Mesendoderm (in vitro differentiated cells): ENCODE results near the gene NAPA.

Source experiments
- DNase-seq: peaks from one replicate; pipeline ENCODE4 v3.0.0; 2013
- H2AK5ac ChIP-seq: 2 replicates; pipeline ENCODE4 v1.6.1; 2013; ENCODE audit warnings: low read length, inconsistent platforms
- H2BK120ac ChIP-seq: 2 replicates; pipeline ENCODE4 v1.6.1; 2013; ENCODE audit warnings: low read depth, mild to moderate bottlenecking, low read length, moderate library complexity, mixed read lengths
- H2BK15ac ChIP-seq: replicated peaks from 2 replicates; pipeline ENCODE4 v1.6.1; 2013; ENCODE audit warnings: low read depth, mild to moderate bottlenecking, moderate library complexity
- H2BK5ac ChIP-seq: 2 replicates; pipeline ENCODE4 v1.6.1; 2013; ENCODE audit warnings: low read length, inconsistent platforms
- H3K18ac ChIP-seq: 2 replicates; pipeline ENCODE4 v1.6.1; 2013; ENCODE audit warnings: mild to moderate bottlenecking, low read length, mixed read lengths
- H3K23ac ChIP-seq: one replicate; pipeline ENCODE4 v1.6.1; 2013; ENCODE audit warnings: low read length
- H3K27ac ChIP-seq: 2 replicates; pipeline ENCODE4 v1.5.1; 2013; ENCODE audit warnings: low read depth, mild to moderate bottlenecking, inconsistent platforms, low read length, moderate library complexity
- H3K27me3 ChIP-seq: 2 replicates; pipeline ENCODE4 v1.6.1; 2013; ENCODE audit warnings: low read length, control low read depth, mild to moderate bottlenecking, inconsistent platforms; ENCODE audit not compliant: insufficient read depth, poor library complexity
- H3K36me3 ChIP-seq: 2 replicates; pipeline ENCODE4 v1.6.1; 2013; ENCODE audit warnings: low read length, inconsistent platforms; ENCODE audit not compliant: control insufficient read depth, insufficient read depth
- H3K4ac ChIP-seq: one replicate; pipeline ENCODE4 v1.6.1; 2013; ENCODE audit warnings: low read depth, mild to moderate bottlenecking, low read length, moderate library complexity
- H3K4me1 ChIP-seq: 2 replicates; pipeline ENCODE4 v1.6.1; 2013; ENCODE audit warnings: low read depth, low read length, inconsistent platforms; ENCODE audit not compliant: control insufficient read depth
- H3K4me2 ChIP-seq: 2 replicates; pipeline ENCODE4 v1.6.1; 2013; ENCODE audit warnings: low read length
- H3K4me3 ChIP-seq: 2 replicates; pipeline ENCODE4 v1.5.1; 2013; ENCODE audit warnings: mild to moderate bottlenecking, low read length
- H3K56ac ChIP-seq: one replicate; pipeline ENCODE4 v1.6.1; 2013; ENCODE audit warnings: low read length
- H3K79me1 ChIP-seq: 2 replicates; pipeline ENCODE4 v1.6.1; 2013; ENCODE audit warnings: low read length, inconsistent platforms
- H3K79me2 ChIP-seq: 2 replicates; pipeline ENCODE4 v1.6.1; 2013; ENCODE audit warnings: mild to moderate bottlenecking, low read length; ENCODE audit not compliant: control insufficient read depth, insufficient read depth
- H3K9ac ChIP-seq: 2 replicates; pipeline ENCODE4 v1.6.1; 2013; ENCODE audit warnings: low read length, inconsistent platforms
- H4K5ac ChIP-seq: one replicate; pipeline ENCODE4 v1.6.1; 2013; ENCODE audit warnings: low read length
- H4K8ac ChIP-seq: one replicate; pipeline ENCODE4 v1.6.1; 2013; ENCODE audit warnings: low read depth, mild to moderate bottlenecking, control low read depth, low read length, moderate library complexity
- WGBS: extraction: QIAGEN DNeasy Blood & Tissue Kit; methylation state at CpG from one replicate; pipeline ENCODE4 v1.1.7; 2013; ENCODE audit warnings: low lambda C conversion rate, missing lambda C conversion rate; ENCODE audit not compliant: insufficient coverage; ENCODE audit errors: extremely low coverage; 5-methylcytosine and 5-hydroxymethylcytosine counted together

The NAPA gene

DNA sequence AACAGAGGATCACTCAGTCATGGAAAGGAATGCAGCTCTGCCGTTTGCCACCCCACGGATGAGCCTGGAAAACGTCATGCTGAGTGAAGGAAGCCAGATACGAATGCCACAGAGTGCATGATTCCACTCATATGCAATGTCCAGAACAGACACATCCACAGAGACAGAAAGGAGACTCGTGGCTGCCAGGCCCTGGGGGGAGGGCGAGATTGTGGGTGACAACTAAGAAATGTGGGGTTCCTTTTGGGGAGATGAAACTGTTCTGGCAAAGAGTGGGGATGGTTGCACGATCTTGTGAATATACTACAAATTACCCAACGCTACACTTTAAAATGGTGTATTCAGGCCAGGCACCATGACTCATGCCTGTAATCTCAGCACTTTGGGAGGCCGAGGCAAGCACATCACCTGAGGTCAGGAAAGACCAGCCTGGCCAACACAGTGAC, 27.2 kb upstream of the NAPA start:
- no peak overlapping the region for H3K9ac ChIP-seq
- DNase-seq = no peak
- no peak overlapping the region for H3K4ac ChIP-seq
- no peak overlapping the region for H3K4me2 ChIP-seq
- no peak overlapping the region for H3K23ac ChIP-seq
- no peak overlapping the region for H3K18ac ChIP-seq
- no peaks in the 10 kb centered on the region for H3K79me2 ChIP-seq
- no peaks in the 10 kb centered on the region for H3K27me3 ChIP-seq
- H3K4me1 ChIP-seq = no peaks in the 10 kb centered on the region
- H2AK5ac ChIP-seq = no peak overlapping the region
- no CpG with 5 or more reads among the region's 9 CpGs for WGBS
- H3K79me1 ChIP-seq = no peaks in the 10 kb centered on the region
- H4K8ac ChIP-seq = no peak overlapping the region
- no peaks in the 10 kb centered on the region for H3K36me3 ChIP-seq
- H4K5ac ChIP-seq = no peak overlapping the region
- H3K56ac ChIP-seq = peak overlapping the region; percentile 34
- no peak overlapping the region for H2BK5ac ChIP-seq
- H3K27ac ChIP-seq = no peak overlapping the region
- H3K4me3 ChIP-seq = no peak overlapping the region
- H2BK15ac ChIP-seq = no peak overlapping the region
- H2BK120ac ChIP-seq = no peak overlapping the region

DNA sequence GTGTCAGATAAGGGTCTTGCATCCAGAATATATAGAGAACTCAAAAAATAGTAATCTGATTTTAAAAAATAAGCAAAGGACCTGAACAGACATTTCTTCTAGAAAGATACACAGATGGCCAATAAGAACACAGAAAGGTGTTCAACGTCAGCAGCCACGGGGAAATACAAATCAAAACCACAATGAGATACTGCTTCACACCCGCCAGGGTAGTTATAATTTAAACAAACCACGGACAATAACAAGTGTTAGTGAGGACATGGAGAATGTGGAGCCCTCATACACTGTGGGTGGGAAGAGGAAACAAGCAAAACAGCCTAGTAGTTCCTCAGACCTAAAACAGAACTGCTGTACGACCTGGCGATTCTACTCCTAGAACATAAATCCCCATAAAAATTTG, 26.7 kb upstream of the NAPA start:
- Histone ChIP-seq H3K27me3 (no peaks in the 10 kb centered on the region), H3K9ac (no peak overlapping the region)

DNA sequence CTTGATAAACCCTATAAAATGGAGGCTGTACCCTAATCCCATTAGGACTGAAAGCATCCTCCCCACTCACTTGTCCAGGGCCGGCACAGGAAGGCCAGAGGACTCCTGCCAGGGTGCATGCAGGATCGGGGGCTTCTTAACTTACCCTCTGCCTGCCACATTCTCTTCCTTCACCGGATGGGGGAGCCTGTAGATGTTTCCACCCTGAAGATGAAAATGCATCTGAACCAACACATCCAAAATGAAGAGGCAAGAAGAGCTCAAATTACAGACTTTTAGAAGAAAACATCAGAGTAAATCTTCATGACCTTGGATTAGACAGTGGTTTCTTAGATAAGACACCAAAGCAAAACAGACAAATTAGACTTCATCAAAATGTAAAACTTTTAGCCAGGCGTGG, 25.9 kb upstream of the NAPA start:
- no peak overlapping the region for H2BK5ac ChIP-seq
- H2BK120ac ChIP-seq = no peak overlapping the region
- no peak overlapping the region for H2AK5ac ChIP-seq
- H2BK15ac ChIP-seq = no peak overlapping the region
- H3K36me3 ChIP-seq = no peaks in the 10 kb centered on the region
- no peaks in the 10 kb centered on the region for H3K79me2 ChIP-seq
- H3K27ac ChIP-seq = no peak overlapping the region
- H3K79me1 ChIP-seq = no peaks in the 10 kb centered on the region
- no peak overlapping the region for H3K18ac ChIP-seq
- WGBS = no CpG with 5 or more reads among the region's 4 CpGs
- no peak overlapping the region for H3K9ac ChIP-seq
- H3K4me1 ChIP-seq = no peaks in the 10 kb centered on the region
- DNase-seq = peak; percentile 64
- no peak overlapping the region for H4K5ac ChIP-seq
- H3K4me2 ChIP-seq = no peak overlapping the region
- H3K4ac ChIP-seq = no peak overlapping the region
- no peak overlapping the region for H4K8ac ChIP-seq
- no peak overlapping the region for H3K23ac ChIP-seq
- no peak overlapping the region for H3K4me3 ChIP-seq
- no peak overlapping the region for H3K56ac ChIP-seq
- H3K27me3 ChIP-seq = no peaks in the 10 kb centered on the region

More for the DNA sequence above, 26.7 kb upstream of the NAPA start:
- no peak overlapping the region for H4K5ac ChIP-seq
- H3K79me1 ChIP-seq = no peaks in the 10 kb centered on the region
- H3K4me2 ChIP-seq = no peak overlapping the region
- no peaks in the 10 kb centered on the region for H3K4me1 ChIP-seq
- H3K18ac ChIP-seq = no peak overlapping the region
- H3K36me3 ChIP-seq = no peaks in the 10 kb centered on the region
- no peaks in the 10 kb centered on the region for H3K79me2 ChIP-seq
- H3K4me3 ChIP-seq = no peak overlapping the region
- no peak overlapping the region for H3K27ac ChIP-seq
- H2BK15ac ChIP-seq = no peak overlapping the region
- WGBS = no CpG with 5 or more reads among the region's 6 CpGs
- no peak overlapping the region for H2BK5ac ChIP-seq
- no peak overlapping the region for H3K4ac ChIP-seq
- H2BK120ac ChIP-seq = no peak overlapping the region
- DNase-seq = no peak
- no peak overlapping the region for H2AK5ac ChIP-seq
- no peak overlapping the region for H4K8ac ChIP-seq
- H3K23ac ChIP-seq = no peak overlapping the region
- no peak overlapping the region for H3K56ac ChIP-seq

DNA sequence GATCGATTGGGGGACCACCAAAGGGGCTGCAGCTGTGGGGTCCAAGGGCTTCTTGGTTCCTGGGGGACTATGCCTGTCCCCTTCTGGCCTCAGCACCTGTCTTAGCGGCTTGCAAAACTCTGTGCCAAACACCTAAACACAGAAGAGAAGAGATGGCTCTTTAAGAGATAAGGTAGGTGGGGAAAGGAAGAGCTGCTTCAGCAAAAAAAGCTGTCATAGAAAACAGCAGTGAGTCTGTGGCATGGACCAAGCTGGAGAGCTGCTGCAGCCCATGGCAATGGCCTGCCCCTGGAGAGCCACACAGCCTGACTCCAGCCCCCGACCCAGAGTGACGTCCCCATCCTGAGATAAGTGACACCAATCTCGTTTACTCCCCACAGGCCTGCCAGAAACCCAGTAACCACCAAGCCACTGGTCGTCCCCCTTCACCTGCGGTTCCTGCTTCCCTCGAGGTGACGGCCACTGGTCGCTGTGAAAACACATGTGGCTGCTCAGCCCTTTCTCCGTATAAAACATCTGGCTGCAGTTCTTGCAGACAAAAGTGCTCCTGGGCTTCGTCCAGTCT, 25.0 kb upstream of the NAPA start:
- no peaks in the 10 kb centered on the region for H3K79me1 ChIP-seq
- no peak overlapping the region for H2BK120ac ChIP-seq
- H3K4ac ChIP-seq = no peak overlapping the region
- no peaks in the 10 kb centered on the region for H3K4me1 ChIP-seq
- no peak overlapping the region for H2BK15ac ChIP-seq
- H3K18ac ChIP-seq = no peak overlapping the region
- no peak overlapping the region for H3K23ac ChIP-seq
- H3K27me3 ChIP-seq = no peaks in the 10 kb centered on the region
- no peak overlapping the region for H3K27ac ChIP-seq
- DNase-seq = no peak
- H2AK5ac ChIP-seq = no peak overlapping the region
- H2BK5ac ChIP-seq = no peak overlapping the region
- no peak overlapping the region for H3K9ac ChIP-seq
- H3K36me3 ChIP-seq = no peaks in the 10 kb centered on the region
- WGBS = no CpG with 5 or more reads among the region's 12 CpGs
- no peaks in the 10 kb centered on the region for H3K79me2 ChIP-seq
- no peak overlapping the region for H4K8ac ChIP-seq
- H3K4me2 ChIP-seq = no peak overlapping the region
- no peak overlapping the region for H4K5ac ChIP-seq
- no peak overlapping the region for H3K56ac ChIP-seq
- no peak overlapping the region for H3K4me3 ChIP-seq

DNA sequence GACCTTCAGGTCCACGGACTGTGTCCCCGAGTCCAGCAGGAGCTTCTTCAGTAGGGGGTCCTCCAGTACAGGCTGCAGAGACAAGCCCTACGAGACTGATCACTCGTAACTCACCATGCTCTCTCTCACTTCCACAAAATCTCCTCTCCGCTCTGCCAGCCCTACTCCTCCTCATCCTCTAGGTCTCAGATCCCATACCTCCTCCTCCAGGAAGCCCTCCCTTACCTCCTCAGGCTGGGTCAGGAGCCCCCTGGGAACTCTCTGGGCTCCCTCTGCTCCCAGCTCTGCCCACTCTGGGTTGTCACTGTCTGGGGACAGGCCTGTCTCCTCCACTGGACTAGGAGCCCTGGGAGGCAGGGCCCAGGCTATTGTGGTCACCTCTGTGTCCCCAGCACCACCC, 23.9 kb upstream of the NAPA start:
- Histone ChIP-seq H3K4me1 (no peaks in the 10 kb centered on the region), H3K4me3 (no peak overlapping the region), H2BK120ac (no peak overlapping the region), H3K56ac (no peak overlapping the region), H3K36me3 (no peaks in the 10 kb centered on the region), H3K4me2 (no peak overlapping the region), H2BK15ac (no peak overlapping the region), H2AK5ac (no peak overlapping the region), H3K79me1 (no peaks in the 10 kb centered on the region), H3K4ac (no peak overlapping the region), H4K5ac (no peak overlapping the region), H3K9ac (no peak overlapping the region), H3K18ac (no peak overlapping the region), H4K8ac (no peak overlapping the region), H3K27ac (no peak overlapping the region), H2BK5ac (no peak overlapping the region), H3K23ac (no peak overlapping the region), H3K79me2 (no peaks in the 10 kb centered on the region), H3K27me3 (no peaks in the 10 kb centered on the region)
- DNase-seq = no peak
- WGBS = no CpG with 5 or more reads among the region's 5 CpGs

DNA sequence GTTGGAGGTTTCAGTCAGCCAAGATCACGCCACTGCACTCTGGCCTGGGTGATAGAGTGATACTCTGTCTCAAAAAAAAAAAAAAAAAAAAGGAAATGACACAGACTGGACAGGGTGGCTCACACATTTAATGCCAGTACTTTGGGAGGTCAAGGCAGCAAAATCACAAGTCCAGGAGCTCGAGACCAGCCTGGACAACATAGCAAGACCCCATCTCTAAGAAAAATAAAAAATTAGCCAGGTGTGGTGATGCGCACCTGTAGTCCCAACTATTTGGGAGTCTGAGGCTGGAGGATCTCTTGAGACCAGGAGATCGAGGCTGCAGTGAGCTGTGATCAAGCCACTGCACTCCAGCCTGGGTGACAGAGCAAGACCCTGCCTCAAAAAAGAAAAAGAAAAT, 22.6 kb upstream of the NAPA start:
- no peaks in the 10 kb centered on the region for H3K36me3 ChIP-seq
- no peak overlapping the region for H3K56ac ChIP-seq
- H3K4ac ChIP-seq = no peak overlapping the region
- no peak for DNase-seq
- H4K5ac ChIP-seq = no peak overlapping the region
- no peak overlapping the region for H3K9ac ChIP-seq
- H3K79me2 ChIP-seq = no peaks in the 10 kb centered on the region
- H2BK5ac ChIP-seq = no peak overlapping the region
- H3K18ac ChIP-seq = no peak overlapping the region
- H3K4me2 ChIP-seq = no peak overlapping the region
- H4K8ac ChIP-seq = no peak overlapping the region
- no peak overlapping the region for H2BK120ac ChIP-seq
- H3K4me1 ChIP-seq = no peaks in the 10 kb centered on the region
- no peak overlapping the region for H3K4me3 ChIP-seq
- no peak overlapping the region for H2BK15ac ChIP-seq
- no CpG with 5 or more reads among the region's 4 CpGs for WGBS
- H2AK5ac ChIP-seq = no peak overlapping the region
- no peak overlapping the region for H3K23ac ChIP-seq
- H3K79me1 ChIP-seq = no peaks in the 10 kb centered on the region
- no peaks in the 10 kb centered on the region for H3K27me3 ChIP-seq
- H3K27ac ChIP-seq = no peak overlapping the region
